Measurements from ENCODE around the gene MT1A. TPM values are rescaled to one million over a fixed set of nuclear protein-coding genes. Genes with fewer than 3 reads are reported as not detected.

The MT1A gene
- total and polyA plus RNA-seq, 10 of the 15 experiments (the other 5 are each of a cell fraction or from before 2014, with no cell fraction given), result not detected

GRCh38 chr16:56606476-56607108 lies 31.9 kb upstream of the MT1A start:
- no TSS peak for BruUV-seq (replicated peaks)
- RAD21 ChIA-PET (ENCODE audit: unreplicated experiment), result interaction anchor here (4.9 kb wide), 1 partner anchor 95 kb away, joined by 44 read pairs; no protein-coding TSS in a partner anchor
- CTCF ChIA-PET, result interaction anchor here (1.2 to 10.0 kb wide), 2 partner anchors 89 to 95 kb away, joined by 3 to 77 read pairs; no protein-coding TSS in a partner anchor
- no peak for DNase-seq (ENCODE audit: low read depth, low spot score)
- in situ Hi-C loops (cut with MboI) (no loop called here), intact Hi-C loops (cut with micrococcal nuclease; ENCODE audit: unreplicated experiment) (no loop called here)
- TF ChIP-seq, protein P1, sequence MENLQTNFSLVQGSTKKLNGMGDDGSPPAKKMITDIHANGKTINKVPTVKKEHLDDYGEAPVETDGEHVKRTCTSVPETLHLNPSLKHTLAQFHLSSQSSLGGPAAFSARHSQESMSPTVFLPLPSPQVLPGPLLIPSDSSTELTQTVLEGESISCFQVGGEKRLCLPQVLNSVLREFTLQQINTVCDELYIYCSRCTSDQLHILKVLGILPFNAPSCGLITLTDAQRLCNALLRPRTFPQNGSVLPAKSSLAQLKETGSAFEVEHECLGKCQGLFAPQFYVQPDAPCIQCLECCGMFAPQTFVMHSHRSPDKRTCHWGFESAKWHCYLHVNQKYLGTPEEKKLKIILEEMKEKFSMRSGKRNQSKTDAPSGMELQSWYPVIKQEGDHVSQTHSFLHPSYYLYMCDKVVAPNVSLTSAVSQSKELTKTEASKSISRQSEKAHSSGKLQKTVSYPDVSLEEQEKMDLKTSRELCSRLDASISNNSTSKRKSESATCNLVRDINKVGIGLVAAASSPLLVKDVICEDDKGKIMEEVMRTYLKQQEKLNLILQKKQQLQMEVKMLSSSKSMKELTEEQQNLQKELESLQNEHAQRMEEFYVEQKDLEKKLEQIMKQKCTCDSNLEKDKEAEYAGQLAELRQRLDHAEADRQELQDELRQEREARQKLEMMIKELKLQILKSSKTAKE (IDR thresholded peaks at IDR 0.05; ENCODE audit: low read depth, poor library complexity, severe bottlenecking), result no peak
- no peak for TF ChIP-seq PML (IDR thresholded peaks at IDR 0.05; ENCODE audit: low read length)
- no peak for ATAC-seq
- no peak for FAIRE-seq
- Histone ChIP-seq H3K9me3 (replicated peaks; ENCODE audit: control insufficient read depth, insufficient read depth, low read length) (no peaks in the 10 kb centered on the region), H3K27ac (ENCODE audit: control insufficient read depth, insufficient read depth) (no peak overlapping the region), H3K4me2 (ENCODE audit: control insufficient read depth, insufficient read depth) (no peak overlapping the region), H3K9ac (ENCODE audit: control insufficient read depth, insufficient read depth, low read length) (no peak overlapping the region), H3K4me1 (ENCODE audit: control insufficient read depth, insufficient read depth, low read length) (peaks cover 25% of the 10 kb centered on the region), H3K27me3 (replicated peaks in 1 of 2; ENCODE audit: control insufficient read depth in 2 of 2, insufficient read depth in 2 of 2, low read length in 1 of 2) (no peaks in the 10 kb centered on the region; a peak in 2 of 4 replicates), H3K36me3 (ENCODE audit: control insufficient read depth in 2 of 2, insufficient read depth in 2 of 2, low read length in 1 of 2) (no peaks in the 10 kb centered on the region), H4K20me1 (ENCODE audit: control insufficient read depth, insufficient read depth) (no peaks in the 10 kb centered on the region), H3K4me3 (no peak overlapping the region), H3K79me2 (ENCODE audit: control insufficient read depth, insufficient read depth, low read length) (no peaks in the 10 kb centered on the region), H2AFZ (ENCODE audit: control insufficient read depth, low read depth, low read length) (no peak overlapping the region)
- POLR2A ChIA-PET, result no interaction called here
- 87% methylated on average over 8 of the region's 8 CpGs for WGBS (ENCODE audit: insufficient coverage, insufficient replicate concordance, low lambda C conversion rate, missing lambda C conversion rate)
- SMC1A ChIA-PET (ENCODE audit: uncharacterized antibody, unreplicated experiment), result interaction anchor here (0.6 to 1.4 kb wide), 3 partner anchors 17 to 96 kb away, joined by 3 to 5 read pairs (median 3); partner anchors contain the start of gene MT3

GRCh38 chr16:56607109-56607618 lies 31.3 kb upstream of the MT1A start:
- Histone ChIP-seq H3K9me3 (replicated peaks; ENCODE audit: control insufficient read depth, insufficient read depth, low read length) (no peaks in the 10 kb centered on the region), H3K27me3 (replicated peaks in 1 of 2; ENCODE audit: control insufficient read depth in 2 of 2, insufficient read depth in 2 of 2, low read length in 1 of 2) (no peaks in the 10 kb centered on the region; a peak in 1 of 4 replicates), H4K20me1 (ENCODE audit: control insufficient read depth, insufficient read depth) (no peaks in the 10 kb centered on the region), H3K27ac (ENCODE audit: control insufficient read depth, insufficient read depth) (no peak overlapping the region), H3K36me3 (ENCODE audit: control insufficient read depth in 2 of 2, insufficient read depth in 2 of 2, low read length in 1 of 2) (no peaks in the 10 kb centered on the region), H3K4me3 (no peak overlapping the region), H3K9ac (ENCODE audit: control insufficient read depth, insufficient read depth, low read length) (no peak overlapping the region), H3K79me2 (ENCODE audit: control insufficient read depth, insufficient read depth, low read length) (no peaks in the 10 kb centered on the region), H3K4me1 (ENCODE audit: control insufficient read depth, insufficient read depth, low read length) (peaks cover 25% of the 10 kb centered on the region), H3K4me2 (ENCODE audit: control insufficient read depth, insufficient read depth) (no peak overlapping the region), H2AFZ (ENCODE audit: control insufficient read depth, low read depth, low read length) (no peak overlapping the region)
- DNase-seq (ENCODE audit: low read depth, low spot score) (no peak), ATAC-seq (no peak), FAIRE-seq (no peak)
- intact Hi-C loops (cut with micrococcal nuclease; ENCODE audit: unreplicated experiment), result no loop called here
- RAD21 ChIA-PET (ENCODE audit: unreplicated experiment), result interaction anchor here (4.9 kb wide), 1 partner anchor 94 kb away, joined by 44 read pairs; no protein-coding TSS in a partner anchor
- in situ Hi-C loops (cut with MboI), result no loop called here
- BruUV-seq (replicated peaks), result no TSS peak
- WGBS (ENCODE audit: insufficient coverage, insufficient replicate concordance, low lambda C conversion rate, missing lambda C conversion rate), result 90% methylated on average over 14 of the region's 14 CpGs
- POLR2A ChIA-PET, result no interaction called here
- CTCF ChIA-PET, result interaction anchor here (1.2 to 10.0 kb wide), 2 partner anchors 89 to 95 kb away, joined by 3 to 77 read pairs; no protein-coding TSS in a partner anchor
- SMC1A ChIA-PET (ENCODE audit: uncharacterized antibody, unreplicated experiment), result interaction anchor here (1.0 kb wide), 1 partner anchor 95 kb away, joined by 5 read pairs; no protein-coding TSS in a partner anchor
- TF ChIP-seq GATAD2B (conservative IDR thresholded peaks at IDR 0.05; ENCODE audit: low read depth) (no peak), NBN (IDR thresholded peaks at IDR 0.05) (no peak), BCL11A (IDR thresholded peaks at IDR 0.05; ENCODE audit: low read depth, low read length) (no peak), YBX1 (IDR thresholded peaks at IDR 0.05) (no peak), CHD2 (IDR thresholded peaks at IDR 0.05; ENCODE audit: borderline replicate concordance, low read depth, low read length) (no peak), NFXL1 (IDR thresholded peaks at IDR 0.05; ENCODE audit: borderline replicate concordance) (no peak), SIX5 (IDR thresholded peaks at IDR 0.05; ENCODE audit: low read depth, low read length, severe bottlenecking) (no peak)
- TF ChIP-seq, protein P2, sequence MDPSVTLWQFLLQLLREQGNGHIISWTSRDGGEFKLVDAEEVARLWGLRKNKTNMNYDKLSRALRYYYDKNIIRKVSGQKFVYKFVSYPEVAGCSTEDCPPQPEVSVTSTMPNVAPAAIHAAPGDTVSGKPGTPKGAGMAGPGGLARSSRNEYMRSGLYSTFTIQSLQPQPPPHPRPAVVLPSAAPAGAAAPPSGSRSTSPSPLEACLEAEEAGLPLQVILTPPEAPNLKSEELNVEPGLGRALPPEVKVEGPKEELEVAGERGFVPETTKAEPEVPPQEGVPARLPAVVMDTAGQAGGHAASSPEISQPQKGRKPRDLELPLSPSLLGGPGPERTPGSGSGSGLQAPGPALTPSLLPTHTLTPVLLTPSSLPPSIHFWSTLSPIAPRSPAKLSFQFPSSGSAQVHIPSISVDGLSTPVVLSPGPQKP (IDR thresholded peaks at IDR 0.05; ENCODE audit: low read depth, low read length), result no peak
- TF ChIP-seq, protein P3, sequence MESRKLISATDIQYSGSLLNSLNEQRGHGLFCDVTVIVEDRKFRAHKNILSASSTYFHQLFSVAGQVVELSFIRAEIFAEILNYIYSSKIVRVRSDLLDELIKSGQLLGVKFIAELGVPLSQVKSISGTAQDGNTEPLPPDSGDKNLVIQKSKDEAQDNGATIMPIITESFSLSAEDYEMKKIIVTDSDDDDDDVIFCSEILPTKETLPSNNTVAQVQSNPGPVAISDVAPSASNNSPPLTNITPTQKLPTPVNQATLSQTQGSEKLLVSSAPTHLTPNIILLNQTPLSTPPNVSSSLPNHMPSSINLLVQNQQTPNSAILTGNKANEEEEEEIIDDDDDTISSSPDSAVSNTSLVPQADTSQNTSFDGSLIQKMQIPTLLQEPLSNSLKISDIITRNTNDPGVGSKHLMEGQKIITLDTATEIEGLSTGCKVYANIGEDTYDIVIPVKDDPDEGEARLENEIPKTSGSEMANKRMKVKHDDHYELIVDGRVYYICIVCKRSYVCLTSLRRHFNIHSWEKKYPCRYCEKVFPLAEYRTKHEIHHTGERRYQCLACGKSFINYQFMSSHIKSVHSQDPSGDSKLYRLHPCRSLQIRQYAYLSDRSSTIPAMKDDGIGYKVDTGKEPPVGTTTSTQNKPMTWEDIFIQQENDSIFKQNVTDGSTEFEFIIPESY (IDR thresholded peaks at IDR 0.05), result no peak

Data from GM12878 (cell line).